Muscle of leg (tissue), 11 donors: ENCODE results near the gene TNFSF4. TPM values are rescaled to one million over a fixed set of nuclear protein-coding genes. Genes with fewer than 3 reads are reported as not detected.

ENCODE experiments used
- DNase-seq: peaks from one replicate; pipeline ENCODE4 v3.0.0; 2013
- H3K27ac ChIP-seq: one replicate; pipeline ENCODE4 v1.5.1; 2013; ENCODE audit warnings: mild to moderate bottlenecking, low read length, control low read depth
- H3K27me3 ChIP-seq: one replicate; pipeline ENCODE4 v1.6.1; 2013; ENCODE audit warnings: low read length; ENCODE audit not compliant: control insufficient read depth, insufficient read depth
- H3K36me3 ChIP-seq: one replicate; pipeline ENCODE4 v1.6.1; 2013; ENCODE audit warnings: low read length; ENCODE audit not compliant: control insufficient read depth, insufficient read depth
- H3K4me1 ChIP-seq: one replicate; pipeline ENCODE4 v1.6.1; 2013; ENCODE audit warnings: low read length; ENCODE audit not compliant: control insufficient read depth, insufficient read depth
- H3K4me3 ChIP-seq: one replicate; pipeline ENCODE4 v1.5.1; 2013; ENCODE audit warnings: low read length, control low read depth
- H3K9me3 ChIP-seq: replicated peaks from 2 replicates; pipeline ENCODE4 v1.6.1; 2013; ENCODE audit warnings: low read depth, low read length; ENCODE audit not compliant: control insufficient read depth
- WGBS: methylation state at CpG from one replicate; pipeline ENCODE4 v1.1.5; 2013; ENCODE audit warnings: missing lambda C conversion rate; ENCODE audit not compliant: insufficient coverage; 5-methylcytosine and 5-hydroxymethylcytosine counted together
- polyA plus RNA-seq, 8 donors: library from polyadenylated mRNA; unstranded; fragments of 120-200 nt; gene quantifications; one replicate each; pipeline versions ENCODE4 v1.2.1 to v1.2.3, GENCODE V29; 2013; ENCODE audit warnings: inconsistent platforms in 1 of 8, low replicate concordance in 1 of 8; ENCODE audit not compliant: insufficient read length in 8 of 8, insufficient read depth in 1 of 8
- total RNA-seq: library from RNA; stranded (reverse); fragments of 120-200 nt; gene quantifications from one replicate; pipeline ENCODE4 v1.2.4, GENCODE V29; 2013

The TNFSF4 gene
- total and polyA plus RNA-seq, 9 donors: 1.4 to 3.5 (median 2.5) TPM

DNA sequence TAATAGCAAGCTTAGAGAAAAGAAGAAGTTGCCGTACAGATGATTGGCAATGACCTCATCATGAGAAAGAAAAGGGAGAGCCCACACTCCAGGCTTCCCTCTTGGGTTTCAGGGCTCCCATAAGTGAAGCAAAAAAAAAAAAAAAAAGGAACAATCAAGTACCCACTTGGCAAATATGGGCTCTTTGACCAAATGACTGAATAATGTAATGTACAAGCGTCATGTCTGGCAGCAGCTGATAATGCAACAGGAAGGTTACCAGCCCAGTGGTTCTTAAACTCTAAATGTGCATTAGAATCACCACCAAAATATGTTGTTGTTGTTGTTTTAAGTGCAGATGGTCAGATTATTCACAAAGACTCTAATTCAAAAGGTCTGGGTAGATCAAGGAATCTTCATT lies 13.5 kb downstream of the TNFSF4 start:
- H3K27ac ChIP-seq: no peak overlapping the region
- no peaks in the 10 kb centered on the region for H3K9me3 ChIP-seq
- no peaks in the 10 kb centered on the region for H3K27me3 ChIP-seq
- no peaks in the 10 kb centered on the region for H3K36me3 ChIP-seq
- WGBS: no CpG with 5 or more reads among the region's 2 CpGs
- peak; percentile 61 for DNase-seq
- H3K4me3 ChIP-seq: no peak overlapping the region
- H3K4me1 ChIP-seq: peaks cover 14% of the 10 kb centered on the region

DNA sequence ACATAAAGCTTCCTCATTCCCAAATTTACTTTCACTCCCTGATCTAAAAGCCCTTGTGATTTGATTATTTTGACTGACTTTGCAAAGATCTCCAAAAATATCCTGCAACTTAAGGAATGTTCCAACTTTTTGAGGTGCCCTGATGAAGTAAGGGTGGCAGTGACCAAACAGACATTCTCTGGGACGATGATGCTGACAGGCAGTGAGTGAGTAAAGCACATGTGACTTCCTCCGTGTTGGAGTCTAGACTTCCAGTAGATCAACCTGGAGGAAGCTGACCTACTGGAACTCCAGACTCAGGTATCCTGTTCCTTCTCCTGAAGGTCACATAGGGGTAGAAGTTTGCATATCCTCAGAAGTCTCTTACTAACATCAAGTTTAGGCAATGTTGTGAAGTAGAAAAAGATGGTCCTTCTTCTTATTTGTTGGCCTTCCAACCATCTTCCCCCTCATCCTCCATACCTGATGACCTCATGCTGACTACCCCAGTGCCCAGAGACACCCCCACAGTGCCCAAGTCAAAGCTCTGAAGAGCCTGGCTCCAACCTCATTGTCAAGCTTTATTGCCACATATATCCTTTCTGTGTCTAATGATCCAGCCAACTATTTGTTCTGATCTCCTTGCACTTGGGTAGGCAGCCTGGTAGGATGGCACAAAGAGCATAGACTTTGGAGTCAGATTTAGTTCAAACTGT lies 16.0 kb downstream of the TNFSF4 start:
- peaks cover 14% of the 10 kb centered on the region for H3K4me1 ChIP-seq
- H3K27ac ChIP-seq: peak overlapping the region; percentile 82
- H3K4me3 ChIP-seq: no peak overlapping the region
- no peaks in the 10 kb centered on the region for H3K9me3 ChIP-seq
- no peaks in the 10 kb centered on the region for H3K36me3 ChIP-seq
- 83% methylated on average over 2 of the region's 2 CpGs for WGBS
- H3K27me3 ChIP-seq: no peaks in the 10 kb centered on the region
- peak; percentile 27 for DNase-seq

DNA sequence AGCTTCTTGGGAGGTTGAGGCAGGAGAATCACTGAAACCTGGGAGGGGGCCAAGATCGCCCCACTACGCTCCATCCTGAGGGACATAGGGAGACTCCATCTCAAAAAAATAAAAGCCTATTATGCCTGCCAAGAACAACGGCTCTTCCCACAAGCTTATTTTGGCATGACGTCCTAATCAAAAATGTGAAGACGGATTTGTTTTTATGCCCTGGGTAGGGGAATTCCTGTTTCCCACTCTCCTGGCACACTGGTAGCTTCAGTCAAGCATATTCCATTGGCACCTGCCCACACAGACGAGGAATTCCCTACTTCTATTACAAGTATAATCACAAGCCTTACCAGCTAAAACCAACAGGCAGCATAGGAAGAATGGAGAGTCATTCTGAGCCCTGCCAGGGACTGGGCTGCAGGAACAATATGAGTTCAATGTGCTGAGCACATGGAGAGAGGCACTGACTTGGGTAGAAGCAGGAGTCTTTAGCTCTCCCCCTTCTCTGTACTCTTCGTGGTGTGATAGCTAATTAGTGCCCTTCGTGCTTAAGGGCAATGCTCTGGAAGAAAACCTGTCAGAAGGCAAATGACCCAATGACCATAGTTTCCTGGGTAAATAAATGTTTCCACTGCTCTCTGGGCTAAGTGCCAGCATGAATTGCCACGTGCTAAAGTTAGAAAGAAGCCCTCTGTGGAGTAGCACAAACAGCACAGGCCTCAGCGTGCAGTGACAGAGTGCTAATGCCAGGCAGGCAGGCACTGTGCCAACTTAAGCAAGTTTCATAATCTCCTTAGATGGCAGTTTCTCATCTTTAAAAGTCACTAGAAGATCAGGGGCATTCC lies 16.8 kb downstream of the TNFSF4 start:
- Histone ChIP-seq H3K9me3 (no peaks in the 10 kb centered on the region), H3K36me3 (no peaks in the 10 kb centered on the region), H3K4me1 (peaks cover 14% of the 10 kb centered on the region), H3K4me3 (no peak overlapping the region), H3K27ac (peak overlapping the region; percentile 82), H3K27me3 (no peaks in the 10 kb centered on the region)
- DNase-seq: peak; percentile 90
- 0% methylated on average over 1 of the region's 10 CpGs for WGBS

DNA sequence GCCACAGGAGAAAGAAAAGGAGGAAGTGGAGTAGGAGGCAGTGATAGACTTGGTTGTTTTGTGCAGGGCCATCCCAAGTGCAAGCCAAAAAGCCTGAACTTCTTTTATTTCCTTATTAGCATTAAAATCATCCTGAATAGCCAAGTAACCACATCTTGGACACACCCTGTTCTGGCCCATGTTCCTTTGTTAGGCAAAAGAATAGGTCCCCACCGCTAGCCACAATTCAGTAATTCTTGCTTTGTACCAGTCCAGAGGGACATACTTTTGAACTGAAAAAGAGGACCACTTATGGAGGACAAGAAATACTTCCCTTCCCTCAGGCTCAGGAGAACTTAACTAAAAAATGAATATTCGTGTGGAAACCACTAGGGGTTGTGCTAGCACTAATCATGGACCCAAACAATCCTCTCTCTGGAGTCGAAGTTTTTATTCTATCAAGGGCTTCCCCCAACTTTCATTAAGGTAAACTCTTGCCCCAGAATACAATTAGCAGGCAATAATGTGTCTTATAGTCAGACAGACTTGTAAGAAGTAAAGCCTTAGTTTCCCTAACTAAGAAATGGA lies 19.4 kb downstream of the TNFSF4 start:
- no peak for DNase-seq
- H3K27ac ChIP-seq: no peak overlapping the region
- H3K9me3 ChIP-seq: no peaks in the 10 kb centered on the region
- H3K36me3 ChIP-seq: no peaks in the 10 kb centered on the region
- no peaks in the 10 kb centered on the region for H3K27me3 ChIP-seq
- no peak overlapping the region for H3K4me3 ChIP-seq
- WGBS: no CpG with 5 or more reads among the region's 3 CpGs
- H3K4me1 ChIP-seq: peaks cover 14% of the 10 kb centered on the region

DNA sequence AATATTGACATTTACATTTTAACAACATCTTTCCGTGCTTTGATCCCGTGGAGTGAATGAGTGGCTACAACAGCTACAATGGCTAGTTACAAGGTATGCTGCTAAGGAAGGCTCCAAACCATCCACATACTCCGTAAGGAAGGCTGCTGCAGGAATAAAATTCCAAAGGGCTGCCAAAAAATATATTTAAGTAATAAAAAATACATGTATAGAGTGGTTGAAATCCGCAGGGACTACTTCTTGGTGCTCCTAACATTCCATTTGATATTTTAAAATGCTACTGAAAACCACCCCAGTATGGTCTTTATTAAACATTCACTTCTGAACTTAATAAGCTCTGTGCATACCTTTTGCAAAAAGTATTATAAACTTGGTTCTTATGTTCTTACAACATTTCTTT lies 25.3 kb downstream of the TNFSF4 start:
- H3K4me1 ChIP-seq: peaks cover 5% of the 10 kb centered on the region
- H3K9me3 ChIP-seq: no peaks in the 10 kb centered on the region

DNA sequence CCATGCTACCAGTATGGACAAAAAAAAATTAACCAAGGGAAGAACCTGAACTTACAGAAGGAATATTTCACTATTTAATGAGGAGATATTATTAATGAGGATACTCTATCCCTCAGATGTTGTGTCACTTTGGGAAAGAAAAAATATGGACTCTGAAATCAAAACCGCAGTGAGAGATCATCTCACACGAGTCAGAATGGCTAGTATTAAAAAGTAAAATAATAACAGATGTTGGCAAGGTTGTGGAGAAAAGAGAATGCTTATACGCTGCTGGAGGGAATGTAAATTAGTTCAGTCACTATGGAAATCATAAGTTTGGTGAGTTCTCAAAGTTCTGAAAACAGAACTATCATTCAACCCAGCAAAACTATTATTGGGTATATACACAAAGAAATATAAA lies 30.9 kb downstream of the TNFSF4 start:
- Histone ChIP-seq H3K4me3 (no peak overlapping the region), H3K4me1 (no peaks in the 10 kb centered on the region), H3K27ac (peak overlapping the region; percentile 24), H3K36me3 (no peaks in the 10 kb centered on the region), H3K27me3 (no peaks in the 10 kb centered on the region), H3K9me3 (peaks cover 12% of the 10 kb centered on the region)
- no peak for DNase-seq
- WGBS: no CpG with 5 or more reads among the region's 3 CpGs

More for the DNA sequence above, 25.3 kb downstream of the TNFSF4 start:
- Histone ChIP-seq H3K36me3 (no peaks in the 10 kb centered on the region), H3K27ac (no peak overlapping the region), H3K4me3 (no peak overlapping the region), H3K27me3 (no peaks in the 10 kb centered on the region)
- DNase-seq: no peak
- no CpG with 5 or more reads among the region's 4 CpGs for WGBS

DNA sequence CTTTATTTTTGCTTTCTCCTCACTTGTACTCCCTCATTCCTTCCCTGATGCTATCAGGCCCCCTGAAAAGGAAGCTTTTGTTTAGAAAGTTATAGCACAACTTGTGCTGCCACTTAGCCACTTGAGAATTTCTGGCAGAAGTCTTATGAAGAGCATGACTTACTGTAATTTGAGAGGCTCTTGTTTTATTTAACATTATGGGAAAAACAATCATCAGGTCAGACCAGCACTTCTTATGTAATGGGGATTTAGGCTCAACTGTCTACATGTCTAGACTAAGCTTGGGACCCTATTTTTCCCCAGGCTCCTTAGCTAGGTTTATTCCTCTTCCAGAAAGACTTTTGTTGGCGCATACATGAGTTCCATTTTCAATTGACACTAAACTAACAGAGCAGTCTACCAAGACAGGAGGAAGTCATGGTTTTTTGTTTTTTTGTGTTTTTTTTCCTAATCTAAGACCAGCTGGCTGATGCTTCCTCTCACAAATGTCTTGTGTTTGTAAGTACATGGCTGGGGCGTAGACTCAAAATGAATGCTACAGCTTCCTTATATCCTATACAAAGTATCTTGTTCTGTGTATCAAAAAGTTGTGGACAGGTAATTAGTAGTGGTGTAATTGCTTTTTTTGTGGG lies 31.5 kb downstream of the TNFSF4 start:
- H3K27ac ChIP-seq: peak overlapping the region; percentile 24
- no peak overlapping the region for H3K4me3 ChIP-seq
- DNase-seq: peak; percentile 58
- no peaks in the 10 kb centered on the region for H3K27me3 ChIP-seq
- peaks cover 12% of the 10 kb centered on the region for H3K9me3 ChIP-seq
- no CpG with 5 or more reads among the region's 2 CpGs for WGBS
- no peaks in the 10 kb centered on the region for H3K4me1 ChIP-seq
- H3K36me3 ChIP-seq: no peaks in the 10 kb centered on the region

DNA sequence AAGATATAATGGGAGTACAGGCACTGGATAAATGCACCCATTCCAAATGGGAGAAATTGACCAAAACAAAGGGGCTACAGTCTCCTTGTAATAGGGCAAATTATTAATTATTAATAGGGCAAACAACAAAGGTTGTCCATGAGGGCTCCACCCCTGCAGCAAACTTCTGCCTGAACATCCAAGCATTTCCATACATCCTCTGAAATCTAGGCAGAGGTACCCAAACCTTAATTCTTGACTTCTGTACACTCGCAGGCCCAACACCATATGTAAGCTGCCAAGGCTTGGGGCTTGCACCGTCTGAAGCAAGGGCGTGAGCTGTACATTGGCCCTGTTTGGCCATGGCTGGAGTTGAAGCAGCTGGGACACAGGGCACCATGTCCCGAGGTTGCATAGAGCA lies 33.7 kb downstream of the TNFSF4 start:
- no peak overlapping the region for H3K27ac ChIP-seq
- no peak for DNase-seq
- peaks cover 12% of the 10 kb centered on the region for H3K9me3 ChIP-seq
- no peaks in the 10 kb centered on the region for H3K27me3 ChIP-seq
- no peaks in the 10 kb centered on the region for H3K4me1 ChIP-seq
- 74% methylated on average over 3 of the region's 4 CpGs for WGBS
- no peak overlapping the region for H3K4me3 ChIP-seq
- no peaks in the 10 kb centered on the region for H3K36me3 ChIP-seq

DNA sequence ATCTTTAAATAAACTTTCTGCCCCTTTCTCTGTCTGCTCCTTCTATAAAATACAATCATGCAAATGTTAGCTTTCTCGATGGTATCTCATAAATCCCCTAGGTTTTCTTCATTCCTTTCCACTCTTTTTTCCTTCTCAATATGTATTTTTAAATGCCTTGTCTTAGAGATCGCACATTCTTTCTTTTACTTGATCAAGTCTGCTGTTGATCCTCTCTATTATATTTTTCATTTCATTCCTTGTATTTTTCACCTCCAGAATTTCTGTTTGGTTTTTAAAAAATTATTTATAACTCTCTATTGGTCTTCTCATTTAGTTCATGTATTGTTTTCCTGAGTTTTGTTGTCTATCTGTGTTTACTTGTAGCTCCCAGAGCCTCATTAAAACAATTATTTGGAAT lies 36.0 kb downstream of the TNFSF4 start:
- Histone ChIP-seq H3K4me3 (no peak overlapping the region), H3K9me3 (peaks cover 12% of the 10 kb centered on the region), H3K27ac (no peak overlapping the region), H3K36me3 (no peaks in the 10 kb centered on the region), H3K4me1 (no peaks in the 10 kb centered on the region), H3K27me3 (no peaks in the 10 kb centered on the region)
- DNase-seq: no peak
- no CpG with 5 or more reads among the region's 2 CpGs for WGBS

DNA sequence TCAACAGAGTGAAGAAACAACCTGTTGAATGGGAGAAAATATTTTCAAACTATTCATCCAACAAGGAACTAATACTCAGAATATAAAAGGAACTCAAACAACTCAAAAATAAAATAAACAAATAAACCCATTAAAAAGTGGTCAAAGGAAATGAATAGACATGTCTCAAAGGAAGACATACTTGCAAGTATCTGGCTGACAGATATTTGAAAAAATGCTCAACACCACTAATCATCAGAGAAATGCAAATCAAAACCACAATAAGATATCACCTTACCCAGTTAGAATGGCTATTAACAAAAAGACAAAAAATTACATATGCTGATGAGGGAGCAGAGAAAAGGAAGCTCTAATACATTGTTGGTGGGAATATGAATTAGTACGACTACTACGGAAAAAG lies 38.2 kb downstream of the TNFSF4 start:
- no peaks in the 10 kb centered on the region for H3K4me1 ChIP-seq
- no peaks in the 10 kb centered on the region for H3K27me3 ChIP-seq
- no peak for DNase-seq
- H3K9me3 ChIP-seq: peaks cover 12% of the 10 kb centered on the region
- H3K4me3 ChIP-seq: no peak overlapping the region
- no peak overlapping the region for H3K27ac ChIP-seq
- no CpG with 5 or more reads among the region's 2 CpGs for WGBS
- no peaks in the 10 kb centered on the region for H3K36me3 ChIP-seq
